HCT116 (cell line): Measurements from ENCODE around the gene RPTOR. TPM values are rescaled to one million over a fixed set of nuclear protein-coding genes. Genes with fewer than 3 reads are reported as not detected.

Experiments
- ATAC-seq: fragments of 200-7000 bp; cut with Tn5 transposase; 2 replicates; pipeline ENCODE4 v1.9.1; 2020; ENCODE audit warnings: mild to moderate bottlenecking, moderate library complexity
- BruUV-seq: library from RNA; stranded (reverse); fragments of 400-500 nt; replicated peaks from 2 replicates; lab custom pipeline; 2021; lab: Mats Ljungman, UMichigan
- CTCF ChIA-PET: fragments of 300-600 bp; sonication (Branson Sonifier 250); formaldehyde crosslinking; loops from one replicate; lab custom pipeline; 2021; ENCODE audit warnings: antibody characterized with exemption; lab: Charles Lee
- POLR2A ChIA-PET: fragments of 300-600, 350-600 bp; sonication (Branson Sonifier 250); formaldehyde crosslinking; loops from one replicate; lab custom pipeline; 2021; ENCODE audit warnings: antibody characterized with exemption; lab: Charles Lee
- RAD21 ChIA-PET, 2 experiments: fragments of 300-600 bp; sonication (Branson Sonifier 250); formaldehyde crosslinking; loops; one replicate each; lab custom pipeline; 2023; ENCODE audit warnings: low total read pairs in 2 of 2; ENCODE audit not compliant: uncharacterized antibody in 2 of 2, unreplicated experiment in 2 of 2, low non-redundant PET in 1 of 2; lab: Charles Lee
- DNase-seq: peaks from one replicate; pipeline ENCODE4 v3.0.0-alpha.2; 2010; ENCODE audit warnings: low read depth, low spot score
- H2AFZ ChIP-seq: fragments of 200-600 bp; shearing (Covaris generic), sonication (generic); 2 replicates; pipeline ENCODE4 v1.6.1; 2017; ENCODE audit warnings: low read depth, mixed run types, mixed read lengths, antibody characterized with exemption, low read length; ENCODE audit not compliant: poor library complexity, severe bottlenecking
- H3K27ac ChIP-seq: 2 replicates; pipeline ENCODE4 v1.5.1; 2012; ENCODE audit warnings: low read depth, low read length
- H3K27me3 ChIP-seq: fragments of 200-600 bp; sonication (generic); 2 replicates; pipeline ENCODE4 v1.6.1; 2016; ENCODE audit warnings: mixed run types, low read length, mixed read lengths; ENCODE audit not compliant: insufficient read depth
- H3K36me3 ChIP-seq, 2 experiments: fragments of 200-500 bp in 1 of 2; fragments of 200-600 bp in 1 of 2; sonication (Bioruptor generic) in 1 of 2; sonication (generic) in 1 of 2; 2 replicates each; pipeline versions ENCODE4 v1.5.1 to v1.6.1; 2014 to 2016; ENCODE audit warnings: low read length in 2 of 2, inconsistent platforms in 1 of 2, mixed read lengths in 1 of 2, mixed run types in 1 of 2; ENCODE audit not compliant: insufficient read depth in 2 of 2, control insufficient read depth in 1 of 2
- H3K4me1 ChIP-seq, 2 experiments: fragments of 200-600 bp in 1 of 2; sonication (generic) in 1 of 2; 2 replicates each; pipeline versions ENCODE4 v1.5.1 to v1.6.1; 2012 to 2017; ENCODE audit warnings: low read length in 2 of 2, inconsistent platforms in 1 of 2, mild to moderate bottlenecking in 1 of 2, mixed read lengths in 1 of 2, mixed run types in 1 of 2, moderate library complexity in 1 of 2; ENCODE audit not compliant: insufficient read depth in 2 of 2, control insufficient read depth in 1 of 2
- H3K4me2 ChIP-seq: fragments of 200-600 bp; sonication (generic); 2 replicates; pipeline ENCODE4 v1.6.1; 2017; ENCODE audit warnings: mixed run types, low read length, mixed read lengths
- H3K4me3 ChIP-seq, 2 experiments: fragments of 200-600 bp in 1 of 2; sonication (generic) in 1 of 2; replicated peaks in 1 of 2; 2 replicates each; pipeline ENCODE4 v1.5.1; 2011 to 2016; ENCODE audit warnings: low read length in 2 of 2, control low read depth in 1 of 2, low read depth in 1 of 2, mild to moderate bottlenecking in 1 of 2, mixed read lengths in 1 of 2, mixed run types in 1 of 2
- H3K79me2 ChIP-seq: fragments of 200-600 bp; sonication (generic); 2 replicates; pipeline ENCODE4 v1.6.1; 2017; ENCODE audit warnings: mild to moderate bottlenecking, mixed run types, low read length, moderate library complexity, mixed read lengths; ENCODE audit not compliant: insufficient read depth
- H3K9ac ChIP-seq: fragments of 200-600 bp; sonication (generic); 2 replicates; pipeline ENCODE4 v1.6.1; 2016; ENCODE audit warnings: low read length, mixed read lengths
- H3K9me2 ChIP-seq: fragments of 200-600 bp; sonication (generic), shearing (Covaris generic); 2 replicates; pipeline ENCODE4 v1.6.1; 2017; ENCODE audit warnings: mixed run types, mild to moderate bottlenecking, moderate library complexity; ENCODE audit not compliant: insufficient read depth
- H3K9me3 ChIP-seq, 2 experiments: fragments of 200-500 bp in 1 of 2; fragments of 200-600 bp in 1 of 2; sonication (Bioruptor generic) in 1 of 2; sonication (generic) in 1 of 2; 2 replicates each; pipeline ENCODE4 v1.6.1; 2014 to 2017; ENCODE audit warnings: low read length in 2 of 2, mixed read lengths in 2 of 2, inconsistent platforms in 1 of 2, low read depth in 1 of 2, mild to moderate bottlenecking in 1 of 2, mixed run types in 1 of 2, moderate library complexity in 1 of 2; ENCODE audit not compliant: control insufficient read depth in 1 of 2, insufficient read depth in 1 of 2
- H4K20me1 ChIP-seq: fragments of 200-600 bp; sonication (generic), shearing (Covaris generic); 2 replicates; pipeline ENCODE4 v1.6.1; 2017; ENCODE audit warnings: mixed run types, mild to moderate bottlenecking, moderate library complexity; ENCODE audit not compliant: insufficient read depth
- CBX3 ChIP-seq: IDR thresholded peaks from 2 replicates; pipeline ENCODE4 v1.6.1; 2012; ENCODE audit warnings: low read depth
- CEBPB ChIP-seq: IDR thresholded peaks from 2 replicates; pipeline ENCODE4 v1.6.1; 2012; ENCODE audit warnings: low read depth
- EGR1 ChIP-seq: IDR thresholded peaks from 2 replicates; pipeline ENCODE4 v1.6.1; 2012; ENCODE audit warnings: low read depth
- ELF1 ChIP-seq: IDR thresholded peaks from 2 replicates; pipeline ENCODE4 v1.6.1; 2012; ENCODE audit warnings: low read depth, borderline replicate concordance
- EZH2 ChIP-seq: fragments of 200-600 bp; sonication (generic); IDR thresholded peaks from 2 replicates; pipeline ENCODE4 v1.6.1; 2017; ENCODE audit warnings: antibody characterized with exemption, mixed run types
- JUND ChIP-seq: IDR thresholded peaks from 2 replicates; pipeline ENCODE4 v1.6.1; 2012
- POLR2AphosphoS5 ChIP-seq: IDR thresholded peaks from 2 replicates; pipeline ENCODE4 v1.6.1; 2011; ENCODE audit warnings: mild to moderate bottlenecking, low read depth, low read length, moderate library complexity
- RAD21 ChIP-seq: IDR thresholded peaks from 2 replicates; pipeline ENCODE4 v1.6.1; 2012; ENCODE audit warnings: low read depth, mild to moderate bottlenecking
- SIN3A ChIP-seq: IDR thresholded peaks from 2 replicates; pipeline ENCODE4 v1.6.1; 2012; ENCODE audit warnings: low read depth
- SP1 ChIP-seq: IDR thresholded peaks from 2 replicates; pipeline ENCODE4 v1.6.1; 2012; ENCODE audit warnings: low read depth
- TCF7L2 ChIP-seq: IDR thresholded peaks from 2 replicates; pipeline ENCODE4 v1.7.0; 2011; ENCODE audit warnings: borderline replicate concordance, inconsistent platforms; ENCODE audit not compliant: insufficient read depth, insufficient read length; ENCODE audit errors: extremely low read depth
- ZFX ChIP-seq: fragments of 450-650 bp; IDR thresholded peaks from 2 replicates; pipeline ENCODE4 v1.6.1; 2017
- intact Hi-C: fragments of 100-400 bp; cut with micrococcal nuclease; formaldehyde crosslinking; loops from 2 replicates; pipeline ENCODE4 v1.10.0; 2022
- total RNA-seq: library from RNA; stranded (reverse); gene quantifications from one replicate; pipeline ENCODE4 v1.2.1, GENCODE V29; 2021; ENCODE audit not compliant: unreplicated experiment
- TF ChIP-seq, protein P1 (sequence below): IDR thresholded peaks from 2 replicates; pipeline ENCODE4 v1.6.1; 2012
- TF ChIP-seq, protein P2 (sequence below): IDR thresholded peaks from 2 replicates; pipeline ENCODE4 v1.6.1; 2012; ENCODE audit warnings: low read depth
- TF ChIP-seq, protein P3 (sequence below): IDR thresholded peaks from 2 replicates; pipeline ENCODE4 v1.6.1; 2012

The RPTOR gene
- total RNA-seq, 1 experiment from 2014 or later: 69.5 TPM

DNA sequence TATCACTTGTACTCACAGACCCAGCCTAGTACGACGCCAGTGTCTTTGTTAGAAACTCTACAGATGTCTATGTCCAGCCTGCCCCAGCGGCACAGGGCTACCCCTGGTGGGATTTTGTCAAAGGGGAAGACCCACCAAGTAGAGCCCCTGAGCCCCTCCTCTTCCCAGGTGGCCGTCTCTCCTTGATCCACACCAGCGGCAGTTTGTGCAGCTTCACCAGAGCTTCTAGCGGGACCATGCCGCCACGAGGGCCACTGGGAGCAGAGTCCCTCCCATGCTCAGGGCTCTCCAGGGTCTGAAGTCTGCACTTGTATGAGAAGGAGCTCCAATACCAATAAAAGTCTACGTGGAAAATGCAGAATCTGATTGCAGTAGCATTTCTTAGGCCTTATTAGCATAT is 157.1 kb downstream of the RPTOR start:
- ChIA-PET CTCF (no interaction called here), POLR2A (interaction anchor here (1.0 kb wide), 1 partner anchor 14 kb away, joined by 3 read pairs; no protein-coding TSS in a partner anchor), RAD21 (no interaction called here)
- H3K9ac ChIP-seq: no peak overlapping the region
- no peak for ATAC-seq
- no peak overlapping the region for H3K4me3 ChIP-seq
- H4K20me1 ChIP-seq: no peaks in the 10 kb centered on the region; the same call in 1 of the 2 replicates
- no peaks in the 10 kb centered on the region for H3K27me3 ChIP-seq
- no peak overlapping the region for H2AFZ ChIP-seq
- no peaks in the 10 kb centered on the region for H3K36me3 ChIP-seq
- no peak for TF ChIP-seq ZFX
- no peak for TF ChIP-seq CEBPB
- TF ChIP-seq ELF1: no peak
- no peak for TF ChIP-seq EGR1
- TF ChIP-seq, protein P1, sequence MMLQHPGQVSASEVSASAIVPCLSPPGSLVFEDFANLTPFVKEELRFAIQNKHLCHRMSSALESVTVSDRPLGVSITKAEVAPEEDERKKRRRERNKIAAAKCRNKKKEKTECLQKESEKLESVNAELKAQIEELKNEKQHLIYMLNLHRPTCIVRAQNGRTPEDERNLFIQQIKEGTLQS: no peak
- TF ChIP-seq SIN3A: no peak
- TF ChIP-seq SP1: no peak
- TF ChIP-seq, protein P2, sequence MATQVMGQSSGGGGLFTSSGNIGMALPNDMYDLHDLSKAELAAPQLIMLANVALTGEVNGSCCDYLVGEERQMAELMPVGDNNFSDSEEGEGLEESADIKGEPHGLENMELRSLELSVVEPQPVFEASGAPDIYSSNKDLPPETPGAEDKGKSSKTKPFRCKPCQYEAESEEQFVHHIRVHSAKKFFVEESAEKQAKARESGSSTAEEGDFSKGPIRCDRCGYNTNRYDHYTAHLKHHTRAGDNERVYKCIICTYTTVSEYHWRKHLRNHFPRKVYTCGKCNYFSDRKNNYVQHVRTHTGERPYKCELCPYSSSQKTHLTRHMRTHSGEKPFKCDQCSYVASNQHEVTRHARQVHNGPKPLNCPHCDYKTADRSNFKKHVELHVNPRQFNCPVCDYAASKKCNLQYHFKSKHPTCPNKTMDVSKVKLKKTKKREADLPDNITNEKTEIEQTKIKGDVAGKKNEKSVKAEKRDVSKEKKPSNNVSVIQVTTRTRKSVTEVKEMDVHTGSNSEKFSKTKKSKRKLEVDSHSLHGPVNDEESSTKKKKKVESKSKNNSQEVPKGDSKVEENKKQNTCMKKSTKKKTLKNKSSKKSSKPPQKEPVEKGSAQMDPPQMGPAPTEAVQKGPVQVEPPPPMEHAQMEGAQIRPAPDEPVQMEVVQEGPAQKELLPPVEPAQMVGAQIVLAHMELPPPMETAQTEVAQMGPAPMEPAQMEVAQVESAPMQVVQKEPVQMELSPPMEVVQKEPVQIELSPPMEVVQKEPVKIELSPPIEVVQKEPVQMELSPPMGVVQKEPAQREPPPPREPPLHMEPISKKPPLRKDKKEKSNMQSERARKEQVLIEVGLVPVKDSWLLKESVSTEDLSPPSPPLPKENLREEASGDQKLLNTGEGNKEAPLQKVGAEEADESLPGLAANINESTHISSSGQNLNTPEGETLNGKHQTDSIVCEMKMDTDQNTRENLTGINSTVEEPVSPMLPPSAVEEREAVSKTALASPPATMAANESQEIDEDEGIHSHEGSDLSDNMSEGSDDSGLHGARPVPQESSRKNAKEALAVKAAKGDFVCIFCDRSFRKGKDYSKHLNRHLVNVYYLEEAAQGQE: no peak
- TF ChIP-seq CBX3: no peak
- TF ChIP-seq, protein P3, sequence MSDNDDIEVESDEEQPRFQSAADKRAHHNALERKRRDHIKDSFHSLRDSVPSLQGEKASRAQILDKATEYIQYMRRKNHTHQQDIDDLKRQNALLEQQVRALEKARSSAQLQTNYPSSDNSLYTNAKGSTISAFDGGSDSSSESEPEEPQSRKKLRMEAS: no peak
- no peak for TF ChIP-seq TCF7L2
- no peak for TF ChIP-seq JUND
- TF ChIP-seq POLR2AphosphoS5: no peak
- no peak for TF ChIP-seq EZH2
- TF ChIP-seq RAD21: no peak
- peaks cover 92% of the 10 kb centered on the region for H3K79me2 ChIP-seq
- no peaks in the 10 kb centered on the region for H3K9me2 ChIP-seq
- H3K9me3 ChIP-seq: no peaks in the 10 kb centered on the region
- DNase-seq: no peak
- no peak overlapping the region for H3K27ac ChIP-seq
- H3K4me2 ChIP-seq: no peak overlapping the region
- intact Hi-C loops: no loop called here
- H3K4me1 ChIP-seq: no peaks in the 10 kb centered on the region
- no TSS peak for BruUV-seq
